GM19395 (cell line): ENCODE measurements around the gene SH2D3C.
"Not testable (repeated sequence)": the region's sequence is repeated elsewhere in the genome, so short reads cannot be mapped to it uniquely, and the experiment has no call there.

Experiments
- ATAC-seq: cut with Tn5 transposase; IDR thresholded peaks from one replicate; pipeline ENCODE4 v1.9.1; 2021; ENCODE audit warnings: mild to moderate bottlenecking, moderate library complexity; ENCODE audit not compliant: unreplicated experiment

The SH2D3C gene

GRCh38 chr9:127785023-127785932, 6.8 kb upstream of the SH2D3C start:
- ATAC-seq: peak; percentile 39

GRCh38 chr9:127783111-127784008, 4.9 kb upstream of the SH2D3C start:
- no peak for ATAC-seq

- ATAC-seq: no peak
Measured at GRCh38 chr9:127781806-127782205, 3.3 kb upstream of the SH2D3C start.

- ATAC-seq: not testable (repeated sequence)
Measured at GRCh38 chr9:127780909-127781308, 2.4 kb upstream of the SH2D3C start.

GRCh38 chr9:127780126-127780885, 1.8 kb upstream of the SH2D3C start:
- no peak for ATAC-seq

GRCh38 chr9:127779136-127779981, 893 bp upstream of the SH2D3C start:
- ATAC-seq: peak; percentile 46

GRCh38 chr9:127777368-127777980, 992 bp downstream of the SH2D3C start:
- no peak for ATAC-seq

GRCh38 chr9:127776924-127777289, 1.6 kb downstream of the SH2D3C start:
- ATAC-seq: no peak

GRCh38 chr9:127776195-127776923, 2.1 kb downstream of the SH2D3C start:
- peak; percentile 45 for ATAC-seq

GRCh38 chr9:127773981-127774380, 4.5 kb downstream of the SH2D3C start:
- ATAC-seq: no peak

- ATAC-seq: no peak
Measured at GRCh38 chr9:127773272-127773671, 5.2 kb downstream of the SH2D3C start.

- no peak for ATAC-seq
Measured at GRCh38 chr9:127772603-127773002, 5.9 kb downstream of the SH2D3C start.

GRCh38 chr9:127771570-127772189, 6.8 kb downstream of the SH2D3C start:
- ATAC-seq: no peak

- peak; percentile 86 for ATAC-seq
Measured at GRCh38 chr9:127770905-127771569, 7.4 kb downstream of the SH2D3C start.

- no peak for ATAC-seq
Measured at GRCh38 chr9:127770583-127770904, 7.9 kb downstream of the SH2D3C start.

GRCh38 chr9:127769929-127770582, 8.4 kb downstream of the SH2D3C start:
- no peak for ATAC-seq

- no peak for ATAC-seq
Measured at GRCh38 chr9:127769101-127769500, 9.4 kb downstream of the SH2D3C start.

GRCh38 chr9:127768698-127769097, 9.8 kb downstream of the SH2D3C start:
- no peak for ATAC-seq
